ENCODE results near the gene VPS26B. TPM values are rescaled to one million over a fixed set of nuclear protein-coding genes. Genes with fewer than 3 reads are reported as not detected.
A peak's percentile ranks its signal among the peaks of the same experiment; 100 is the strongest.

Gene VPS26B
- total RNA-seq, 1 experiment from 2014 or later: 33.1 TPM

- peak; percentile 28 for DNase-seq
- peak; percentile 60 for TF ChIP-seq CTCF (IDR thresholded peaks at IDR 0.05; ENCODE audit: unreplicated experiment)
- H3K9me3 Mint-ChIP-seq (ENCODE audit: low read depth, unreplicated experiment): no peaks in the 10 kb centered on the region
- H3K27me3 Mint-ChIP-seq (ENCODE audit: unreplicated experiment): no peaks in the 10 kb centered on the region
- no peaks in the 10 kb centered on the region for H3K36me3 Mint-ChIP-seq (ENCODE audit: insufficient read depth, unreplicated experiment)
- H3K4me1 Mint-ChIP-seq (ENCODE audit: low read depth, unreplicated experiment): no peaks in the 10 kb centered on the region
- no peak overlapping the region for H3K27ac Mint-ChIP-seq (ENCODE audit: unreplicated experiment)
- CTCF ChIA-PET: interaction anchor here (1.5 kb wide), 1 partner anchor 317 kb away, joined by 3 read pairs; no protein-coding TSS in a partner anchor
- H3K4me3 Mint-ChIP-seq (ENCODE audit: low read depth, unreplicated experiment): no peak overlapping the region
- intact Hi-C loops (cut with micrococcal nuclease; ENCODE audit: unreplicated experiment): no loop called here
- BruUV-seq (replicated peaks): no TSS peak
These were observed 20.1 kb downstream of the VPS26B start for GRCh38 chr11:134244593-134244992.

- CTCF ChIA-PET: no interaction called here
- no TSS peak for BruUV-seq (replicated peaks)
- no peak for DNase-seq
- no peaks in the 10 kb centered on the region for H3K4me1 Mint-ChIP-seq (ENCODE audit: low read depth, unreplicated experiment)
- no peak overlapping the region for H3K27ac Mint-ChIP-seq (ENCODE audit: unreplicated experiment)
- H3K27me3 Mint-ChIP-seq (ENCODE audit: unreplicated experiment): no peaks in the 10 kb centered on the region
- H3K36me3 Mint-ChIP-seq (ENCODE audit: insufficient read depth, unreplicated experiment): no peaks in the 10 kb centered on the region
- H3K4me3 Mint-ChIP-seq (ENCODE audit: low read depth, unreplicated experiment): no peak overlapping the region
- intact Hi-C loops (cut with micrococcal nuclease; ENCODE audit: unreplicated experiment): no loop called here
- H3K9me3 Mint-ChIP-seq (ENCODE audit: low read depth, unreplicated experiment): no peaks in the 10 kb centered on the region
- TF ChIP-seq CTCF (IDR thresholded peaks at IDR 0.05; ENCODE audit: unreplicated experiment): no peak
These were observed 21.0 kb downstream of the VPS26B start for GRCh38 chr11:134245434-134245833.

DNA sequence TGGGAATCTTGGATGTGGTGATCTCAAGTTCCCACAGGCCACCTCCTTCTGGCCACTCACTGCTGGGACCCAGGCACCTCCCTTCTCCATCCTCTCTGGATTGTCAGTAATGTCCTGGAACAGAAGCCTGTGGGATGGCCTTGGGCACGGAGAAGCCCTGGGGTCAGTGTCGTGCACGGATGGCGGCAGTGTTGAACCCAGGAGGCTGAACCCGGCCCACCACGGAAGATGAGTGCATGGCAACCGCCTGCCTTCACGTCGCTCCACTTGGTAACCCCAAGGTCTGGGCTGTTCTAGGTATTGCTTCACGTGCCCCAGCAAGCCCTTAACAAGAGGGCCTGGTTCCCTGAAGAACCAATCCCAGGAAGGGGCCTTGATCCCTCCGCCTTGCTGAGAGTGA lies 21.6 kb downstream of the VPS26B start:
- intact Hi-C loops (cut with micrococcal nuclease; ENCODE audit: unreplicated experiment): no loop called here
- Mint-ChIP-seq H3K27me3 (ENCODE audit: unreplicated experiment) (no peaks in the 10 kb centered on the region), H3K4me3 (ENCODE audit: low read depth, unreplicated experiment) (no peak overlapping the region), H3K4me1 (ENCODE audit: low read depth, unreplicated experiment) (no peaks in the 10 kb centered on the region), H3K9me3 (ENCODE audit: low read depth, unreplicated experiment) (no peaks in the 10 kb centered on the region), H3K36me3 (ENCODE audit: insufficient read depth, unreplicated experiment) (no peaks in the 10 kb centered on the region), H3K27ac (ENCODE audit: unreplicated experiment) (no peak overlapping the region)
- no peak for TF ChIP-seq CTCF (IDR thresholded peaks at IDR 0.05; ENCODE audit: unreplicated experiment)
- no peak for DNase-seq
- BruUV-seq (replicated peaks): no TSS peak
- CTCF ChIA-PET: no interaction called here

DNA sequence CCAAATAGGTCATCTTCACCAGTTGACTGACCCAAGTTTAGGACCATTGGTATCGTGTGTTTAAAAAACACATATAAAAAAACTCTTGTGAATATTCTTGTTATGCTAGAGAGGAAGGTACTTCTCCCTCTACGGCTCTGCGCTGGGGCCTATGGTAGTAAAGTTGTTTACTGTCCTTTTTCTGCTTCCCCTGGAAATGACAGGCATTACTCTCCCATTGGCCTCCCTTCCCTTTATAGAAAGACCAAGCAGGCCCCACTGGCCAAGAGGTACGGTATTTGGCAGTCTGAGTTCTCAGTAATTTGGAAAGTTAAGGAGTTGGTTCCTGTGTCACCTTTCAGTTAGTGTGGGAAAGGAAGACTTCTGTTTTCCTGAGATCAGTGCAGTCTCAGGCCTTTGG lies 22.2 kb downstream of the VPS26B start:
- Mint-ChIP-seq H3K27me3 (ENCODE audit: unreplicated experiment) (no peaks in the 10 kb centered on the region), H3K27ac (ENCODE audit: unreplicated experiment) (no peak overlapping the region), H3K9me3 (ENCODE audit: low read depth, unreplicated experiment) (no peaks in the 10 kb centered on the region), H3K4me1 (ENCODE audit: low read depth, unreplicated experiment) (no peaks in the 10 kb centered on the region), H3K4me3 (ENCODE audit: low read depth, unreplicated experiment) (no peak overlapping the region), H3K36me3 (ENCODE audit: insufficient read depth, unreplicated experiment) (no peaks in the 10 kb centered on the region)
- BruUV-seq (replicated peaks): no TSS peak
- TF ChIP-seq CTCF (IDR thresholded peaks at IDR 0.05; ENCODE audit: unreplicated experiment): no peak
- CTCF ChIA-PET: no interaction called here
- intact Hi-C loops (cut with micrococcal nuclease; ENCODE audit: unreplicated experiment): no loop called here
- no peak for DNase-seq

Data from Calu3 (cell line).